H1 (cell line): Measurements from ENCODE around the gene CASZ1.

ENCODE experiments used
- JUND ChIP-seq: IDR thresholded peaks from 2 replicates; pipeline ENCODE4 v1.6.1; 2011; ENCODE audit warnings: mild to moderate bottlenecking, improper control_type of control experiment, low read length
- POLR2A ChIP-seq, 2 experiments: IDR thresholded peaks; 1 replicate in 1 of 2; 2 replicates in 1 of 2; pipeline ENCODE4 v1.6.1; 2011; ENCODE audit warnings: low read depth in 2 of 2, low read length in 2 of 2, mild to moderate bottlenecking in 2 of 2; ENCODE audit errors: control extremely low read depth in 1 of 2
- TF ChIP-seq, protein P1 (sequence below), 3 experiments: IDR thresholded peaks; 1 replicate in 2 of 3; 2 replicates in 1 of 3; pipeline versions ENCODE4 v1.5.1 to v1.6.1; 2011; ENCODE audit warnings: low read length in 3 of 3, mild to moderate bottlenecking in 3 of 3, inconsistent platforms in 2 of 3, low read depth in 1 of 3, moderate library complexity in 1 of 3; ENCODE audit not compliant: insufficient read depth in 1 of 3; ENCODE audit errors: control extremely low read depth in 1 of 3

- TF ChIP-seq POLR2A (IDR thresholded peaks at IDR 0.05; ENCODE audit: control extremely low read depth in 1 of 2, low read depth in 2 of 2, low read length in 2 of 2), result no peak
- TF ChIP-seq, protein P1, sequence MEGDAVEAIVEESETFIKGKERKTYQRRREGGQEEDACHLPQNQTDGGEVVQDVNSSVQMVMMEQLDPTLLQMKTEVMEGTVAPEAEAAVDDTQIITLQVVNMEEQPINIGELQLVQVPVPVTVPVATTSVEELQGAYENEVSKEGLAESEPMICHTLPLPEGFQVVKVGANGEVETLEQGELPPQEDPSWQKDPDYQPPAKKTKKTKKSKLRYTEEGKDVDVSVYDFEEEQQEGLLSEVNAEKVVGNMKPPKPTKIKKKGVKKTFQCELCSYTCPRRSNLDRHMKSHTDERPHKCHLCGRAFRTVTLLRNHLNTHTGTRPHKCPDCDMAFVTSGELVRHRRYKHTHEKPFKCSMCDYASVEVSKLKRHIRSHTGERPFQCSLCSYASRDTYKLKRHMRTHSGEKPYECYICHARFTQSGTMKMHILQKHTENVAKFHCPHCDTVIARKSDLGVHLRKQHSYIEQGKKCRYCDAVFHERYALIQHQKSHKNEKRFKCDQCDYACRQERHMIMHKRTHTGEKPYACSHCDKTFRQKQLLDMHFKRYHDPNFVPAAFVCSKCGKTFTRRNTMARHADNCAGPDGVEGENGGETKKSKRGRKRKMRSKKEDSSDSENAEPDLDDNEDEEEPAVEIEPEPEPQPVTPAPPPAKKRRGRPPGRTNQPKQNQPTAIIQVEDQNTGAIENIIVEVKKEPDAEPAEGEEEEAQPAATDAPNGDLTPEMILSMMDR (IDR thresholded peaks at IDR 0.05; ENCODE audit: control extremely low read depth in 1 of 3, insufficient read depth in 1 of 3, low read depth in 1 of 3, low read length in 3 of 3), result no peak
- no peak for TF ChIP-seq JUND
Measured at GRCh38 chr1:10659646-10660540, 136.6 kb downstream of the CASZ1 start.
